ENCODE results near the gene FAM110D.

GRCh38 chr1:26155370-26156284 lies 3.3 kb upstream of the FAM110D start:
- TF ChIP-seq CTCF (IDR thresholded peaks at IDR 0.05; ENCODE audit: borderline replicate concordance, extremely low read depth, low read length, poor library complexity, severe bottlenecking), result no peak
- TF ChIP-seq EZH2 (IDR thresholded peaks at IDR 0.05; ENCODE audit: borderline replicate concordance, low read depth, low read length, severe bottlenecking), result no peak

Measured in DND-41 (cell line).